Epidermal melanocyte (primary cell): Measurements from ENCODE around the gene ARMC6.
"Not testable (repeated sequence)": the region's sequence is repeated elsewhere in the genome, so short reads cannot be mapped to it uniquely, and the experiment has no call there.

Experiments
- DNase-seq: peaks from one replicate; pipeline ENCODE4 v3.0.0; 2011; ENCODE audit warnings: low spot score; ENCODE audit not compliant: insufficient read length

ARMC6 gene

DNA sequence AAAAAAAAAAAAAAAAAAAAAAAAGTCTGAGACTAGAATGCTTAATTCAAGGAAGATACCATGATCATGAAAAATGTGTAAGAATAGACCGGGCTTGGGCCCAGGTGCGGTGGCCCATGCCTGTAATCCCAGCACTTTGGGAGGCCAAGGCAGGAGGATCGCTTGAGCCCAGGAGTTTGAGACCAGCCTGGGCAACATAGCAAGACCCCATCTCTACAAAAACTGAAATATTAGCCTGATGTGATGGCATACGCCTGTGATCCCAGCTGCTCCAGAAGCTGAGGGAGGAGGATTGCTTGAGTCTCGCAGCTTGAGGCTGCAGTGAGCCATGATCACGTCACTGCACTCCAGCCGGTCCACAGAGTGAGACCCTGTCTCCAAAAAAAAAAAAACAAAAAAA is 73.5 kb downstream of the ARMC6 start:
- not testable (repeated sequence) for DNase-seq

DNA sequence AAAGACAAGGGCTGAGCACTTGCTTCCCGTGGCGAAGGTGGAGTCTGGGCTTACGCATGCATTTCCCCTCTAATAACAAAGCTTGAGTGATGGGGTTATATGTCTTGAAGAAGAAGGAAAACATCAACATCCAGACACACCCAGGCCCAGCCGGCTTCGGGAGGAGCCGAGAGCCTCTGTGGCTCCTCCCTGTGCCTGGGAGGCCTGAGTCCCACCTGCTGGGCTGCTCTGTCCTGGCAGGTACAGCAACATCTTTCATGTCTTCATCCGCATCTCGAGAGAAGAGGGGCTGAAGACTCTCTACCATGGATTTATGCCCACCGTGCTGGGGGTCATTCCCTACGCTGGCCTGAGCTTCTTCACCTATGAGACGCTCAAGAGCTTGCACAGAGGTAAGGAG is 74.3 kb downstream of the ARMC6 start:
- DNase-seq = no peak
